AG10803 (cell line): ENCODE data around the gene GPR39.
"Not testable (repeated sequence)": the region's sequence is repeated elsewhere in the genome, so short reads cannot be mapped to it uniquely, and the experiment has no call there.

Source experiments
- DNase-seq: peaks from one replicate; pipeline ENCODE4 v3.0.0; 2010; ENCODE audit warnings: low read depth
- H3K4me3 ChIP-seq: 2 replicates; pipeline ENCODE4 v1.5.1; 2011; ENCODE audit warnings: mild to moderate bottlenecking, low read length, control low read depth
- CTCF ChIP-seq: conservative IDR thresholded peaks from 2 replicates; pipeline ENCODE4 v1.5.1; 2011; ENCODE audit warnings: mild to moderate bottlenecking, low read length, control low read depth, inconsistent platforms

The GPR39 gene

DNA sequence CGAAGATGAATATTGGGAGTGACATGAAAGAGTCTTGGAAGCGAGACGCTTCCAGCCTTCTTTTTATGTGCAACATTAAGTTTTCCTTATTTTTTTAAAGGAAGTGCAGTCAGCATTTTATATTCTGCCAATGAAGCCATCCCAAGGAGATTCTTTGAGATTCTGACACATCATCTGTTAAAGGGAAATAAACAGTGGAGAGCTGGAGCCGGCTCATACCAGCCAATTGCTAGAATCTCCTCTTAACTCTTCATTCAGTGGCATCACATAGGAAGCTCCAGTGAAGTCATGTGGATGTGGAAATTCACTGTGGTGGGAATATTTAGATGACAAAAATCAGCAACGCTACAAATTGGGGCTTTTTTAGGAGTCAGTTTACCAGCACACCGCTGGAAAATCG lies 23.7 kb upstream of the GPR39 start:
- no peak overlapping the region for H3K4me3 ChIP-seq
- no peak for DNase-seq
- no peak for TF ChIP-seq CTCF

GRCh38 chr2:132397042-132397441 lies 19.6 kb upstream of the GPR39 start:
- H3K4me3 ChIP-seq, DNase-seq: not testable (repeated sequence)

GRCh38 chr2:132400169-132400900 lies 16.3 kb upstream of the GPR39 start:
- DNase-seq, result peak; percentile 37
- H3K4me3 ChIP-seq, result no peak overlapping the region
- no peak for TF ChIP-seq CTCF

DNA sequence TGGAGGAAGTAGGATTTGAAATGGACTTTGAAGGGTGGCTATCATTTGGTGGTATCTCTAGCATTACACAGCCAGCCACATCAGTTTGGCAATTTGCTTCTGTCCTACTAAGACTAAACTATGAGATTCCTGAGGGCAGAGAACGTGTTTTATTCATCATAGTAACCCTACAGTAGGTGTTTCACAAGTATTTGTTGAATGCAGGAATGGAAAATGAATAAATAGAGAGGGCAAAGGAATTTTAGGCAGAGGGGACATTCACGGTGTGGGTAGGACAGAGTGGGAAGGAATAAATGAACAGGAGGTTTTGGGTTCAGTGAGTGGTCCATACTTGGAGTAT lies 15.7 kb upstream of the GPR39 start:
- TF ChIP-seq CTCF, result no peak
- no peak overlapping the region for H3K4me3 ChIP-seq
- no peak for DNase-seq

DNA sequence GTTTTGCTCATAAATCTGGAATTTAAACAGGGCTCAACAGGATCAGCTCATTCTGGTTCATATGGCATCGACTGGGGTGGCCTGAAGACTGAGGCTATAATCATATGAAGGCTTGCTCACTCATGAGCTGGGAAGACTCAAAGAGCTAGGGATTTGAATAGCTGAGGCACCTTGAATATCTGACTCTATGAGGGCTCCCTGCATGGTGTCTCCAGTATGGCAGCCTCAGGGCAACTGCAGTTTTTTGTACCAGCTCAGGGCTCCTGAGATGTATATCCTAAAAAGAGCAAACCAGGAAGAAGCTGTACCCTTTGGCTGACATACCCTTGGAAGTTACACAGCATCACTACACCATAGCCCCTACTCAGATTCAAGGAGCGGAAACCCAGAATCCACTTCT lies 15.3 kb upstream of the GPR39 start:
- TF ChIP-seq CTCF, result no peak
- no peak overlapping the region for H3K4me3 ChIP-seq
- DNase-seq, result no peak

GRCh38 chr2:132403146-132403545 lies 13.5 kb upstream of the GPR39 start:
- no peak for DNase-seq
- H3K4me3 ChIP-seq, result no peak overlapping the region
- no peak for TF ChIP-seq CTCF

GRCh38 chr2:132404056-132404455 lies 12.5 kb upstream of the GPR39 start:
- DNase-seq, result no peak
- no peak overlapping the region for H3K4me3 ChIP-seq
- no peak for TF ChIP-seq CTCF

DNA sequence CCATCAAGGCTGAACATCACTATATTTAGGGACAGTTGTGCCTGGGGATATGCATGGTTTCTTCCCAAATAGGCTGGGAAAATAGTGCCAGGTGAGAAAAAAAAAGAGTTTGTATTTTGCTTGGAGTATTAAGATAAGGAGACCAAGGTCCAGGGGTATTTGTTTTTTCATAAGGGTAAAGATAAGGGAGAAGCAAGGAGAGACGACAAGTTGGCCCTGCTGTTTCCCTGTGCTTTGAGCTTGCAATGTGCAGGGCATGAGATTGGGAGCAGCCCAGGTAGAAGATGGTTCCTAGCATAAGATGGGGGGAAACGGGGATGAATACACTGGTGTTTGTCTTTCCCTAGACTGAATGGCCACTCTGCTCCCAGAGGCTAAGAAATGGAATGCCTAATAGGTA lies 8.8 kb upstream of the GPR39 start:
- TF ChIP-seq CTCF, result no peak

More for the DNA sequence above, 8.8 kb upstream of the GPR39 start:
- no peak for DNase-seq
- H3K4me3 ChIP-seq, result no peak overlapping the region
